ENCODE measurements around the gene TP53BP2. TPM values are rescaled to one million over a fixed set of nuclear protein-coding genes. Genes with fewer than 3 reads are reported as not detected.

Gene TP53BP2
- total RNA-seq, 6 experiments from 2014 or later, result 21.6 to 30.1 (median 26.4) TPM

DNA sequence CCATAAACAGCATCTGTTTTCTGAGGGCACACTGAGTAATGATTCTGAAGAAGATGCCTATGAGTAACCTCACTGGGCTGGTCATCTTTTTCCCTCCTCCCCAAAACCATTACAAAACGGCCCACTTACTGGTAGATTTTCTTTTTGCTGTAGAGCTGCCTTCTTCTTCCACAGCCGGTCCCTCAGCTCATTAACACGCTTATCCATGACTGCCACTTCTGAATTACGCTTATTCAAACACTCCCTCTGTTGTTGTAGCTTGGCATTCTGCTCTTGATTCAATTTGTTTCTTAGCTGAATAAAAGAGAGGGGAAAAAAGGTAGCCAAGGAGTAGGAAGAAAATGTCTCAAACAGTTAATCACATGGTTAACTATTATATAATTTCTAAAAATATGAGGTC is 43.1 kb downstream of the TP53BP2 start:
- TF ChIP-seq, protein P1, sequence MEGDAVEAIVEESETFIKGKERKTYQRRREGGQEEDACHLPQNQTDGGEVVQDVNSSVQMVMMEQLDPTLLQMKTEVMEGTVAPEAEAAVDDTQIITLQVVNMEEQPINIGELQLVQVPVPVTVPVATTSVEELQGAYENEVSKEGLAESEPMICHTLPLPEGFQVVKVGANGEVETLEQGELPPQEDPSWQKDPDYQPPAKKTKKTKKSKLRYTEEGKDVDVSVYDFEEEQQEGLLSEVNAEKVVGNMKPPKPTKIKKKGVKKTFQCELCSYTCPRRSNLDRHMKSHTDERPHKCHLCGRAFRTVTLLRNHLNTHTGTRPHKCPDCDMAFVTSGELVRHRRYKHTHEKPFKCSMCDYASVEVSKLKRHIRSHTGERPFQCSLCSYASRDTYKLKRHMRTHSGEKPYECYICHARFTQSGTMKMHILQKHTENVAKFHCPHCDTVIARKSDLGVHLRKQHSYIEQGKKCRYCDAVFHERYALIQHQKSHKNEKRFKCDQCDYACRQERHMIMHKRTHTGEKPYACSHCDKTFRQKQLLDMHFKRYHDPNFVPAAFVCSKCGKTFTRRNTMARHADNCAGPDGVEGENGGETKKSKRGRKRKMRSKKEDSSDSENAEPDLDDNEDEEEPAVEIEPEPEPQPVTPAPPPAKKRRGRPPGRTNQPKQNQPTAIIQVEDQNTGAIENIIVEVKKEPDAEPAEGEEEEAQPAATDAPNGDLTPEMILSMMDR (IDR thresholded peaks at IDR 0.05), result no peak
- Mint-ChIP-seq H3K36me3 (ENCODE audit: low read depth) (peaks cover 46% of the 10 kb centered on the region), H3K4me1 (ENCODE audit: low read depth) (peaks cover 8% of the 10 kb centered on the region; the same call in 1 of the 2 replicates), H3K4me3 (no peak overlapping the region), H3K9me3 (peaks cover 5% of the 10 kb centered on the region), H3K27me3 (ENCODE audit: insufficient read depth) (no peaks in the 10 kb centered on the region), H3K27ac (no peak overlapping the region)
- DNase-seq, result no peak

DNA sequence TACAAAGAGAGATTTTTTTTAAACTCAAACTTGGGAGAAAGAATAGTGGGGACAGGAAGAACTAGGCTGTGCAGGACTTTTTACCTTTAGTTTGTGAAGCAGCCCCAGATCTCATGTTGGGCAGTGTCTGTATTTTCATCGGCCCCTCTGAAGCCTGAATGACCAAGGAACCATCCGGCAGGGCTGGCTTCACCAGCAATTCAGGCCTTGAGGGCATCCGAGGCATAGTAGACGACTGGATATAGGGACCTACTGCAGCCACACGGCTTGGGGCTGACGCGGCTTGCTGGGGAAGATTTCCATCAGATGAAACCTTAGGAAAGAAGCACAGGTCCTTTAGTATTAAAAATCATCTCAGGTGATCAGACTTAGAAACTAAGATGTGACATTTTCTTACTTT is 43.7 kb downstream of the TP53BP2 start:
- no peak overlapping the region for H3K27ac Mint-ChIP-seq
- peaks cover 40% of the 10 kb centered on the region for H3K36me3 Mint-ChIP-seq (ENCODE audit: low read depth)
- no peak overlapping the region for H3K4me3 Mint-ChIP-seq
- TF ChIP-seq, protein P1 (IDR thresholded peaks at IDR 0.05), result no peak
- no peak for DNase-seq
- peaks cover under 1% of the 10 kb centered on the region; the same call in 1 of the 2 replicates for H3K9me3 Mint-ChIP-seq
- H3K27me3 Mint-ChIP-seq (ENCODE audit: insufficient read depth), result no peaks in the 10 kb centered on the region
- H3K4me1 Mint-ChIP-seq (ENCODE audit: low read depth), result peaks cover 8% of the 10 kb centered on the region; the same call in 1 of the 2 replicates

DNA sequence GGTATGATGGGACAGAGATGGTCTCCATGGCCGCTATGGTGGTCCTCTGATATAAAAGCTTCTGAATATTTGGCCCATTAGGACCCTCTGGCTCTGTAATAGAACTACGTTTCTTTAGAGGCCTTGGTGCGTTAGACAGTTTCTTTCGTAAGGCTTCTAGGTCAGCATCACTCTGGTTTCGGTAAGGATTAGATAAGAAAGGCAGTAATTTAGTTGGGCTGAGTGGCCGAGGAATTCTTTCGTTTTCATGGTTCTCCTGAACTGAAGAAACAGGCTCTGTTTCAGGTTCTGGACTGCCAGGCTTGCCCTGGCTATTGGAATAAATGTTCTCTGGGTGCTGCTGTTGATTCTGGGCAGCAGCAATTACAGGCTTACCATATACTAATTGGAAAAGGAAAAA is 49.5 kb downstream of the TP53BP2 start:
- no peak overlapping the region for H3K27ac Mint-ChIP-seq
- H3K36me3 Mint-ChIP-seq (ENCODE audit: low read depth), result peaks cover 27% of the 10 kb centered on the region
- peaks cover 7% of the 10 kb centered on the region; the same call in 1 of the 2 replicates for H3K4me1 Mint-ChIP-seq (ENCODE audit: low read depth)
- no peak overlapping the region for H3K4me3 Mint-ChIP-seq
- no peaks in the 10 kb centered on the region for H3K9me3 Mint-ChIP-seq
- DNase-seq, result no peak
- TF ChIP-seq, protein P1 (IDR thresholded peaks at IDR 0.05), result no peak
- H3K27me3 Mint-ChIP-seq (ENCODE audit: insufficient read depth), result no peaks in the 10 kb centered on the region

DNA sequence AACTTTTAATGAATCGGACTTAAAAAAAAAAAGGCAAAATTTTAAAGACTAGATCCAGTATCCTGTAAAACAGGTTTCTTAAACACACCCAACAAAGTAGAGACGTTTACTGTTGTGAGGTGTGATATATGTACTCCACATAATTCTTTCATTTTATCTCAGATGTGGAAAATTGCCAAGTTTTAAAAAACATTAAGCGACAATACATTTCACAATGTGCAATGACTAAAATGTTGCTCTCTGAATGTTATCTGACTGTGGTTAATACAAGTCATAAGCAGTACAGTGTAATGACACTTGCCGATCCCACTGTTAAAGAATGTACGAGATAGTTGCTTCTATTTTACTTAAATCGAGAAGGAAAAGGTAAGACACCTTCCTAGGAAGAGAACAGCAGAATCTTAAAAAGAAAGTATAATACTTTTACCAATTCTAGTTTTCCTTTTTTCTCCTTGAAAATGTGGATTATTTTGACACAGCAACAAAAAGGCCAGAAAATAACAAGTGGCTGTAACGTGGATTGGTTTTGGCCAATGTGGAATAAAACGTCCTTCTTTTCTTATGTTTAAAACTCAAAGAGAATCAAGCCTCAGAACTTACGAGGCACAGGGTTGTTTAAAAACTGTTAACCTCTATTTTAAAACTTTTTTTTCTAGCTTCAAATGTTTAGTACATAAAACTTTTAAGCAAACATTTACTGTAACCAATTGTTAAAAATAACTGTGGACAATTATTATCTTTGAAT is 51.4 kb downstream of the TP53BP2 start:
- Mint-ChIP-seq H3K4me3 (no peak overlapping the region), H3K27me3 (ENCODE audit: insufficient read depth) (no peaks in the 10 kb centered on the region), H3K27ac (no peak overlapping the region), H3K4me1 (ENCODE audit: low read depth) (peaks cover 7% of the 10 kb centered on the region; the same call in 1 of the 2 replicates), H3K36me3 (ENCODE audit: low read depth) (peaks cover 17% of the 10 kb centered on the region; the same call in 1 of the 2 replicates), H3K9me3 (no peaks in the 10 kb centered on the region)
- TF ChIP-seq, protein P1 (IDR thresholded peaks at IDR 0.05), result no peak
- no peak for DNase-seq

DNA sequence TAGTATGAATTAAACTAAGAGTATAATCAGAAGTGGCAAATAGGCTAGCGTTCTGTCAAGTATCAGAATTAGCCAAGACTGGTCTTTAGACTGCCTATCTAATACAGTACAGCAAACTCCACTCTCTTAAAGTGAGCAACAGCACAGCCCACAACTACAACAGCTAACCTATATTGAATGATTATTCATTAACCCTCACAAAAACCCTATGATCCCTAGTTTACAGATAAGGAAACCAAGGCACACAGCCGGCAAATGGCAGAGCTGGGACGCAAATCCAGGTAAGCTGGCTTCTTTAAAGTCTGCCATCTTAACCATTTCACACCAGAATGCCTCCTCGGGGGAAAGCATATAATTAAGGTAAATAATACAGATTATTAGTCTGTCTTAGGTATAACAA is 52.0 kb downstream of the TP53BP2 start:
- no peaks in the 10 kb centered on the region for H3K9me3 Mint-ChIP-seq
- TF ChIP-seq, protein P1 (IDR thresholded peaks at IDR 0.05), result no peak
- peaks cover 7% of the 10 kb centered on the region; the same call in 1 of the 2 replicates for H3K4me1 Mint-ChIP-seq (ENCODE audit: low read depth)
- peaks cover 14% of the 10 kb centered on the region; the same call in 1 of the 2 replicates for H3K36me3 Mint-ChIP-seq (ENCODE audit: low read depth)
- no peaks in the 10 kb centered on the region for H3K27me3 Mint-ChIP-seq (ENCODE audit: insufficient read depth)
- H3K4me3 Mint-ChIP-seq, result no peak overlapping the region
- no peak overlapping the region for H3K27ac Mint-ChIP-seq
- no peak for DNase-seq
